Breast epithelium (tissue), 4 donors: ENCODE data around the gene RHBDF2. TPM values are rescaled to one million over a fixed set of nuclear protein-coding genes. Genes with fewer than 3 reads are reported as not detected.
A peak's percentile ranks its signal among the peaks of the same experiment; 100 is the strongest.

Source experiments
- DNase-seq, 2 donors: peaks; one replicate each; pipeline ENCODE4 v3.0.0-alpha.2; 2019; ENCODE audit warnings: low spot score in 2 of 2
- H3K27ac ChIP-seq, 2 donors: fragments of 200-600 bp; sonication (generic) in 1 of 2; one replicate each; pipeline ENCODE4 v1.5.1; 2016 to 2019; ENCODE audit warnings: mild to moderate bottlenecking in 1 of 2
- H3K27me3 ChIP-seq, 2 donors: fragments of 200-600 bp; sonication (generic) in 1 of 2; one replicate each; pipeline versions ENCODE4 v1.5.1 to v1.6.0; 2017 to 2019; ENCODE audit warnings: control low read depth in 1 of 2, mild to moderate bottlenecking in 1 of 2
- H3K36me3 ChIP-seq: fragments of 200-600 bp; one replicate; pipeline ENCODE4 v1.5.1; 2019
- H3K4me1 ChIP-seq, 2 donors: fragments of 200-600 bp; sonication (generic); one replicate each; pipeline ENCODE4 v1.5.1; 2016 to 2019; ENCODE audit warnings: control low read depth in 1 of 2
- H3K4me3 ChIP-seq, 3 donors: fragments of 200-600 bp; sonication (generic); 1 replicate in 2 of 3; 2 replicates in 1 of 3; pipeline ENCODE4 v1.5.1; 2016 to 2019; ENCODE audit warnings: mild to moderate bottlenecking in 3 of 3, moderate library complexity in 2 of 3
- H3K9me3 ChIP-seq, 2 donors: fragments of 200-600 bp; sonication (generic) in 1 of 2; one replicate each; pipeline ENCODE4 v1.5.1; 2016 to 2019; ENCODE audit warnings: control low read depth in 1 of 2
- CTCF ChIP-seq, 3 donors: fragments of 450-650 bp; IDR thresholded peaks; one replicate each; pipeline ENCODE4 v1.5.1; 2016 to 2017; ENCODE audit warnings: antibody characterized with exemption in 3 of 3, mild to moderate bottlenecking in 3 of 3, moderate library complexity in 3 of 3
- POLR2A ChIP-seq: fragments of 450-650 bp; IDR thresholded peaks from one replicate; pipeline ENCODE4 v1.6.1; 2016; ENCODE audit warnings: antibody characterized with exemption, mild to moderate bottlenecking, moderate library complexity
- POLR2AphosphoS5 ChIP-seq, 3 donors: sonication (generic); formaldehyde crosslinking; IDR thresholded peaks; one replicate each; pipeline ENCODE4 v1.6.1; 2017; ENCODE audit warnings: antibody characterized with exemption in 3 of 3
- intact Hi-C: fragments of 100-400 bp; cut with DNase I; formaldehyde crosslinking; loops from one replicate; pipeline ENCODE4 v1.15.1; 2023; ENCODE audit warnings: low total_unique reads
- total RNA-seq, 3 donors: library from RNA; depleted of rRNA; stranded (reverse); fragments of >200 nt; gene quantifications; one replicate each; pipeline ENCODE4 v1.1.0, GENCODE V29; 2016

RHBDF2 gene
- total RNA-seq, 3 donors from 2014 or later = 13.4 to 35.5 (median 26.8) TPM

GRCh38 chr17:76544546-76545365 lies 43.5 kb upstream of the RHBDF2 start:
- intact Hi-C loops = no loop called here
- no peak for TF ChIP-seq CTCF (IDR thresholded peaks at IDR 0.05)
- TF ChIP-seq POLR2AphosphoS5 (IDR thresholded peaks at IDR 0.05) = peak in 1 of 3 donors; percentile 42
- no peaks in the 10 kb centered on the region for H3K36me3 ChIP-seq
- H3K27ac ChIP-seq = peak overlapping the region; percentile 40 to 57
- H3K4me1 ChIP-seq = peaks cover 3 to 12% of the 10 kb centered on the region in 2 donors
- no peak overlapping the region for H3K4me3 ChIP-seq
- H3K27me3 ChIP-seq = no peaks in the 10 kb centered on the region
- H3K9me3 ChIP-seq = no peaks in the 10 kb centered on the region
- no peak for DNase-seq

- TF ChIP-seq POLR2AphosphoS5 (IDR thresholded peaks at IDR 0.05) (no peak), POLR2A (no peak), CTCF (IDR thresholded peaks at IDR 0.05) (no peak)
- no peaks in the 10 kb centered on the region for H3K9me3 ChIP-seq
- H3K27me3 ChIP-seq = no peaks in the 10 kb centered on the region
- H3K36me3 ChIP-seq = no peaks in the 10 kb centered on the region
- H3K27ac ChIP-seq = peak overlapping the region in 1 of 2 donors; percentile 50
- peaks cover 3 to 12% of the 10 kb centered on the region in 2 donors for H3K4me1 ChIP-seq
- no peak for DNase-seq
- no peak overlapping the region for H3K4me3 ChIP-seq
- intact Hi-C loops = no loop called here
Observed at GRCh38 chr17:76543826-76544545, 42.8 kb upstream of the RHBDF2 start.

- TF ChIP-seq CTCF (IDR thresholded peaks at IDR 0.05) (no peak), POLR2A (no peak), POLR2AphosphoS5 (IDR thresholded peaks at IDR 0.05) (no peak)
- Histone ChIP-seq H3K4me3 (no peak overlapping the region), H3K9me3 (no peaks in the 10 kb centered on the region), H3K27ac (no peak overlapping the region), H3K4me1 (peaks cover 3 to 12% of the 10 kb centered on the region in 2 donors), H3K27me3 (no peaks in the 10 kb centered on the region), H3K36me3 (no peaks in the 10 kb centered on the region)
- intact Hi-C loops = no loop called here
- DNase-seq = no peak
Observed at GRCh38 chr17:76543482-76543825, 42.2 kb upstream of the RHBDF2 start.

- intact Hi-C loops = no loop called here
- no peak for DNase-seq
- no peak overlapping the region for H3K4me3 ChIP-seq
- peaks cover 0 to 3% of the 10 kb centered on the region in 2 donors for H3K27me3 ChIP-seq
- no peak for TF ChIP-seq POLR2A
- TF ChIP-seq CTCF (IDR thresholded peaks at IDR 0.05) = no peak
- no peak for TF ChIP-seq POLR2AphosphoS5 (IDR thresholded peaks at IDR 0.05)
- H3K36me3 ChIP-seq = no peaks in the 10 kb centered on the region
- H3K27ac ChIP-seq = no peak overlapping the region
- H3K9me3 ChIP-seq = no peaks in the 10 kb centered on the region
- peaks cover 3 to 12% of the 10 kb centered on the region in 2 donors for H3K4me1 ChIP-seq
Observed at GRCh38 chr17:76542984-76543383, 41.8 kb upstream of the RHBDF2 start.

- Histone ChIP-seq H3K4me1 (peaks cover 3 to 12% of the 10 kb centered on the region in 2 donors), H3K27me3 (peaks cover 0 to 7% of the 10 kb centered on the region in 2 donors), H3K9me3 (no peaks in the 10 kb centered on the region), H3K4me3 (no peak overlapping the region), H3K36me3 (no peaks in the 10 kb centered on the region), H3K27ac (no peak overlapping the region)
- no peak for DNase-seq
- intact Hi-C loops = no loop called here
- TF ChIP-seq CTCF (IDR thresholded peaks at IDR 0.05) (no peak), POLR2AphosphoS5 (IDR thresholded peaks at IDR 0.05) (no peak), POLR2A (no peak)
Observed at GRCh38 chr17:76542566-76542971, 41.3 kb upstream of the RHBDF2 start.
